LHCN-M2 (cell line): ENCODE measurements around the gene ADD1. TPM values are rescaled to one million over a fixed set of nuclear protein-coding genes. Genes with fewer than 3 reads are reported as not detected.

Experiments
- DNase-seq: peaks from one replicate; pipeline ENCODE4 v3.0.0-alpha.2; 2012; ENCODE audit warnings: low read depth
- total RNA-seq: library from RNA; depleted of rRNA; stranded (reverse); fragments of >200 nt; gene quantifications from 2 replicates; pipeline ENCODE4 v1.2.3, GENCODE V29; 2014; rRNA removed

ADD1 gene
- total RNA-seq, 1 experiment from 2014 or later: 142 TPM

- DNase-seq: peak; percentile 45
Observed at GRCh38 chr4:2963966-2964471, 120.4 kb downstream of the ADD1 start.

GRCh38 chr4:2964706-2965258 is 121.1 kb downstream of the ADD1 start:
- DNase-seq: no peak

GRCh38 chr4:2965262-2965661 is 121.6 kb downstream of the ADD1 start:
- no peak for DNase-seq

GRCh38 chr4:2968381-2968780 is 124.7 kb downstream of the ADD1 start:
- DNase-seq: no peak

GRCh38 chr4:2971275-2971674 is 127.6 kb downstream of the ADD1 start:
- DNase-seq: no peak

- DNase-seq: peak; percentile 42
Observed at GRCh38 chr4:2977211-2978088, 133.8 kb downstream of the ADD1 start.

Other genes with a start within 250 kb of the ADD1 start
- 52.5 and 52.9 TPM in 2 replicates for gene TNIP2, start 87.5 kb upstream of the ADD1 start, total RNA-seq
- gene SH3BP2, start 50.8 kb upstream of the ADD1 start, total RNA-seq: 26.9 and 31.7 TPM in 2 replicates
- gene NOP14, start 119.6 kb downstream of the ADD1 start, total RNA-seq: 23.3 and 33.1 TPM in 2 replicates
- 4.7 and 6.7 TPM in 2 replicates for gene GRK4, start 119.7 kb downstream of the ADD1 start, total RNA-seq
- not detected in 2 replicates for gene HTT-AS, start 230.7 kb downstream of the ADD1 start, total RNA-seq
- 12.8 and 19.4 TPM in 2 replicates for gene HTT, start 230.8 kb downstream of the ADD1 start, total RNA-seq